Activated T-cell treated with anti-CD3 and anti-CD28 coated beads for 1 hour (primary cell): ENCODE data around the gene BTD.

Experiments used
- DNase-seq: peaks from one replicate; pipeline ENCODE4 v3.0.0-alpha.2; 2020; ENCODE audit warnings: low read depth

BTD gene

GRCh38 chr3:15665510-15666150, 64.1 kb downstream of the BTD start:
- DNase-seq = no peak

GRCh38 chr3:15666277-15666676, 64.7 kb downstream of the BTD start:
- DNase-seq = no peak

- DNase-seq = no peak
Measured at GRCh38 chr3:15667484-15667883, 65.9 kb downstream of the BTD start.

GRCh38 chr3:15673536-15673935, 72.0 kb downstream of the BTD start:
- DNase-seq = no peak

GRCh38 chr3:15676259-15676658, 74.7 kb downstream of the BTD start:
- no peak for DNase-seq

GRCh38 chr3:15679306-15679705, 77.8 kb downstream of the BTD start:
- DNase-seq = no peak

GRCh38 chr3:15681668-15682067, 80.1 kb downstream of the BTD start:
- no peak for DNase-seq

- DNase-seq = no peak
Measured at GRCh38 chr3:15682561-15683185, 81.1 kb downstream of the BTD start.

- no peak for DNase-seq
Measured at GRCh38 chr3:15683253-15683652, 81.7 kb downstream of the BTD start.

- DNase-seq = no peak
Measured at GRCh38 chr3:15685927-15686326, 84.4 kb downstream of the BTD start.

GRCh38 chr3:15690230-15690629, 88.7 kb downstream of the BTD start:
- DNase-seq = no peak

- no peak for DNase-seq
Measured at GRCh38 chr3:15690748-15691147, 89.2 kb downstream of the BTD start.

GRCh38 chr3:15693355-15693754, 91.8 kb downstream of the BTD start:
- DNase-seq = no peak

GRCh38 chr3:15694628-15695027, 93.1 kb downstream of the BTD start:
- DNase-seq = no peak
